Spleen (tissue), 11 donors: Measurements from ENCODE around the gene NAA40. TPM values are rescaled to one million over a fixed set of nuclear protein-coding genes. Genes with fewer than 3 reads are reported as not detected.
A peak's percentile ranks its signal among the peaks of the same experiment; 100 is the strongest.

ENCODE experiments used
- DNase-seq: peaks from one replicate; pipeline ENCODE4 v3.0.0-alpha.2; 2020
- H3K27ac ChIP-seq, 8 donors: fragments of 200-600 bp; sonication (generic) in 7 of 8; 1 replicate in 4 of 8; 2 replicates in 4 of 8; pipeline versions ENCODE4 v1.5.0 to v1.8.0; 2016 to 2021; ENCODE audit warnings: inconsistent platforms in 4 of 8, mild to moderate bottlenecking in 4 of 8, moderate library complexity in 1 of 8
- H3K27me3 ChIP-seq, 7 donors: fragments of 200-600 bp; sonication (generic) in 6 of 7; replicated peaks in 1 of 7; 1 replicate in 4 of 7; 2 replicates in 3 of 7; pipeline versions ENCODE4 v1.5.0 to v1.8.0; 2016 to 2021; ENCODE audit warnings: inconsistent platforms in 3 of 7, mild to moderate bottlenecking in 1 of 7
- H3K36me3 ChIP-seq, 6 donors: fragments of 200-600 bp; sonication (generic) in 5 of 6; 1 replicate in 4 of 6; 2 replicates in 2 of 6; pipeline versions ENCODE4 v1.5.0 to v1.8.0; 2016 to 2021; ENCODE audit warnings: inconsistent platforms in 2 of 6
- H3K4me1 ChIP-seq, 6 donors: fragments of 200-600 bp; sonication (generic) in 5 of 6; 1 replicate in 3 of 6; 2 replicates in 3 of 6; pipeline versions ENCODE4 v1.5.0 to v1.8.0; 2016 to 2021; ENCODE audit warnings: inconsistent platforms in 3 of 6
- H3K4me3 ChIP-seq, 8 donors: fragments of 200-600 bp; sonication (generic) in 7 of 8; 1 replicate in 4 of 8; 2 replicates in 4 of 8; pipeline versions ENCODE4 v1.5.0 to v1.8.0; 2016 to 2021; ENCODE audit warnings: inconsistent platforms in 4 of 8, mild to moderate bottlenecking in 4 of 8, moderate library complexity in 2 of 8
- H3K9me3 ChIP-seq, 8 donors: fragments of 200-600 bp; sonication (generic) in 7 of 8; 1 replicate in 4 of 8; 2 replicates in 4 of 8; pipeline versions ENCODE4 v1.5.0 to v1.8.0; 2016 to 2021; ENCODE audit warnings: inconsistent platforms in 4 of 8
- POLR2A ChIP-seq, 3 donors: fragments of 450-650 bp; IDR thresholded peaks; one replicate each; pipeline ENCODE4 v1.5.1; 2017; ENCODE audit warnings: antibody characterized with exemption in 3 of 3, mild to moderate bottlenecking in 1 of 3
- POLR2AphosphoS5 ChIP-seq, 3 donors: sonication (generic); formaldehyde crosslinking; IDR thresholded peaks; one replicate each; pipeline ENCODE4 v1.5.1; 2017; ENCODE audit warnings: antibody characterized with exemption in 3 of 3
- WGBS, 5 donors: extraction: QIAGEN DNeasy Blood & Tissue Kit in 3 of 5; methylation state at CpG; one replicate each; pipeline versions ENCODE4 v1.1.5 to v1.1.7; 2013 to 2018; 5-methylcytosine and 5-hydroxymethylcytosine counted together
- intact Hi-C: fragments of 100-400 bp; cut with DNase I; formaldehyde crosslinking; loops from one replicate; pipeline ENCODE4 v1.15.0; 2023; ENCODE audit warnings: low total_unique reads
- polyA plus RNA-seq, 3 donors: library from polyadenylated mRNA; stranded (reverse); fragments of 200-250 nt; gene quantifications; one replicate each; pipeline ENCODE4 v1.2.1, GENCODE V29; 2013
- small RNA-seq, 4 donors: library from RNA; depleted of rRNA; stranded (forward); fragments of <200 nt; gene quantifications; one replicate each; pipeline ENCODE3, GENCODE V24; 2016
- total RNA-seq, 7 donors: library from RNA; depleted of rRNA in 3 of 7; stranded (reverse); fragments of >200 nt in 3 of 7; fragmentation: NEBNext Ultra II Directional in 4 of 7; extraction: Animal tissue kit (Norgen Biotek cat#: 25700) in 4 of 7; gene quantifications; one replicate each; pipeline versions ENCODE4 v1.1.0 to v1.2.1, GENCODE V29; 2016 to 2021
- TF ChIP-seq, protein P1 (sequence below), 11 experiments: fragments of 200-600 bp in 7 of 11; fragments of 450-650 bp in 4 of 11; sonication (generic) in 4 of 11; IDR thresholded peaks in 8 of 11; conservative IDR thresholded peaks in 3 of 11; 1 replicate in 7 of 11; 2 replicates in 4 of 11; pipeline versions ENCODE4 v1.4.0 to v1.8.0; 2016 to 2021; ENCODE audit warnings: antibody characterized with exemption in 11 of 11, inconsistent platforms in 4 of 11, mild to moderate bottlenecking in 1 of 11
- donor health status: healthy with polysubstance abuse.
- donor health status: DM: no; HTN: no; CAD: no; lungs with moderate emphysema.
- donor health status: DM: no; HTN: no; CAD: no.
- donor health status: Bipolar disorder and iron deficiency.
- donor health status: healthy.
- donor health status: DM: no; HTN: no; CAD: no.
- donor health status: DM: yes; HTN: yes; CAD: no.

NAA40 gene
- total and polyA plus RNA-seq, 10 donors, result 12.1 to 45.4 (median 30.2) TPM

DNA sequence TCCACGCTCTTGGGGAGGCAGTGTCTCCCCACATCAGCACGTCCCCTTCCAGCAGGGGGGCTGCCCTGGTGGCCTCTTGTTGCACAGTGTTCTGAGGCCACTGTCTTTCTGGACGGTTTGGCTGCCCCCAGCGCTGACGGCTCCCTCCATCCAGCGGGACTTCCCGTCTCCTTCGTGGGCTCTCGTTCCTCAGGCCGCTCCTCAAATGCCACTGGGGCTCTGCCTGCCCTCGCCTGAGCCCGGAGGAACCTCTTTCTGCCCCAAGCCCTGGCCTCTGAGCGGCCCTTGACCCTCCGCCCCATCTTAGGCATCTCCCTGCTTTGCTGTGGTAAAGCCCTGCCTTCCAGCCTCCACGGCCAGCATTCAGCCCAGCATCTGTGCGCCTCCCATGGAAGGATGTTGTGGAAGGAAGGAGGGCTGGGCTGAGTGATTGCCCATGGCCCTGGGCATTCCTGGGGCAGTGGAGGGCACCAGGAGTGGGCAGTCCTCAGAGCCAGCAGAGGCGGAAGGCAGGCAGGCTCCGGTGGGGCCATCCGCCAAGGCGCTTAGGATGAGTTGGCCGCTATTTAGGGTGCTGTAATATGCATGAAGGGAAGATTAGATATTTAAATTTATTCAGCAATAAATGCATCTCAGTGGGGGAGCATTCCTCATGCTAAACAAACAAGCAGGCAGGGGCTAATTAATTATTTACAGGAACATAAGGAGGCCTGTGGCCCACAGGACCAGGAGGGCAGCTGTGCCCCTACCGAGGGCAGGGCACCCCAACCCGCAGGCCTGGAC is 65.2 kb downstream of the NAA40 start:
- TF ChIP-seq POLR2AphosphoS5 (IDR thresholded peaks at IDR 0.05), result peak; percentile 83 to 87 (median 85)
- no peak for TF ChIP-seq POLR2A (IDR thresholded peaks at IDR 0.05)
- H3K4me1 ChIP-seq, result peaks cover 46 to 100% (median 81%) of the 10 kb centered on the region in 6 donors
- H3K9me3 ChIP-seq, result no peaks in the 10 kb centered on the region
- peaks cover 0 to 2% (median 0%) of the 10 kb centered on the region in 6 donors for H3K36me3 ChIP-seq
- intact Hi-C loops, result no loop called here
- H3K27me3 ChIP-seq, result peaks cover 0 to 66% (median 0%) of the 10 kb centered on the region in 7 donors
- no peak overlapping the region for H3K4me3 ChIP-seq
- H3K27ac ChIP-seq, result peak overlapping the region; percentile 46 to 84 (median 68)
- WGBS, 5 donors, result 45 to 68% (median 58%) methylated on average over 21 to 23 of the region's 23 CpGs
- peak; percentile 84 for DNase-seq

DNA sequence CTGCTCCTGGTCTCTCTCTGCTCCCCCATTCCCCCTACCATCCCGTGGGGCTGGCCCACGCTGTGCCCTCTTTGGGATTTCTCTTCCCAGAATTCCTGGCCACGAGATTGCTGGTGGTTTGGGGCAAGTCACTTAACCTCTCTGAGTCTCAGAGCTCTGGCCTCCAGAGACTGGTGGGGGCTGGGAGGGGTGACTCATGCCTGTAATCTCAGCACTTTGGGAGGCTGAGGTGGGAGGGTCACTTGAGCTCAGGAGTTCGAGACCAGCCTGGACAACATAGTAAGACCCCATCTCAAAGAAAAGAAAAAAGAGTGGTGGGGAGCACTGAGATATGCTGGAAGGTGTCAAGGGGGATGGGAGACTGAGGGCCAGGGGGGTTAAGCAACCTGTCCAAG is 65.8 kb downstream of the NAA40 start:
- intact Hi-C loops, result no loop called here
- 59 to 66% (median 59%) methylated on average over 4 of the region's 4 CpGs for whole genome bisulfite sequencing, 5 donors
- H3K27me3 ChIP-seq, result peaks cover 0 to 64% (median 0%) of the 10 kb centered on the region in 7 donors
- TF ChIP-seq POLR2AphosphoS5 (IDR thresholded peaks at IDR 0.05) (no peak), POLR2A (IDR thresholded peaks at IDR 0.05) (no peak)
- TF ChIP-seq, protein P1, sequence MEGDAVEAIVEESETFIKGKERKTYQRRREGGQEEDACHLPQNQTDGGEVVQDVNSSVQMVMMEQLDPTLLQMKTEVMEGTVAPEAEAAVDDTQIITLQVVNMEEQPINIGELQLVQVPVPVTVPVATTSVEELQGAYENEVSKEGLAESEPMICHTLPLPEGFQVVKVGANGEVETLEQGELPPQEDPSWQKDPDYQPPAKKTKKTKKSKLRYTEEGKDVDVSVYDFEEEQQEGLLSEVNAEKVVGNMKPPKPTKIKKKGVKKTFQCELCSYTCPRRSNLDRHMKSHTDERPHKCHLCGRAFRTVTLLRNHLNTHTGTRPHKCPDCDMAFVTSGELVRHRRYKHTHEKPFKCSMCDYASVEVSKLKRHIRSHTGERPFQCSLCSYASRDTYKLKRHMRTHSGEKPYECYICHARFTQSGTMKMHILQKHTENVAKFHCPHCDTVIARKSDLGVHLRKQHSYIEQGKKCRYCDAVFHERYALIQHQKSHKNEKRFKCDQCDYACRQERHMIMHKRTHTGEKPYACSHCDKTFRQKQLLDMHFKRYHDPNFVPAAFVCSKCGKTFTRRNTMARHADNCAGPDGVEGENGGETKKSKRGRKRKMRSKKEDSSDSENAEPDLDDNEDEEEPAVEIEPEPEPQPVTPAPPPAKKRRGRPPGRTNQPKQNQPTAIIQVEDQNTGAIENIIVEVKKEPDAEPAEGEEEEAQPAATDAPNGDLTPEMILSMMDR (IDR thresholded peaks at IDR 0.05 in 8 of 11, conservative IDR thresholded peaks at IDR 0.05 in 3 of 11), result no peak
- no peaks in the 10 kb centered on the region for H3K36me3 ChIP-seq
- DNase-seq, result no peak
- peak overlapping the region in 5 of 8 donors; percentile 67 to 84 (median 76) for H3K27ac ChIP-seq
- no peak overlapping the region for H3K4me3 ChIP-seq
- H3K9me3 ChIP-seq, result no peaks in the 10 kb centered on the region
- H3K4me1 ChIP-seq, result peaks cover 40 to 98% (median 78%) of the 10 kb centered on the region in 6 donors

DNA sequence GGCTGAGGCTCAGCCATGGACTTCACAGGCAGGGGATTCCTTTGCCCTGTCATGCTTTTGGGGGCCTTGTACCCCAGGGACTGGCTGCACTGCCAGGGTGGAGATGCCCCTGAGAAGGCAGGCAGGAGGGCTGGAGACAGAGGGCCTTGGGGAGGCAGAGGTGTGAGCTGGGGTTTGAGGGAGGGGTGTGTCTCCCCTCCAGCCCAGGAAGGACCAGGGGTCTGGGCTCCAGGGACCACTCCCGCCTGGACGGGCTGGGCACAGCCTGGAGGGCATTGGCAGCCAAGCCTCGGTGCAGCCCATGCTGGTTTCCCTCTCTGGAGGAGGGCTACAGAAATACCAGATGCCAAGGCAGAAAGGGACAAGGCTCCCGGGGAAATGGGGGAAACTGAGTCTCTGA is 66.9 kb downstream of the NAA40 start:
- H3K9me3 ChIP-seq, result no peaks in the 10 kb centered on the region
- peaks cover 0 to 53% (median 0%) of the 10 kb centered on the region in 7 donors for H3K27me3 ChIP-seq
- no peaks in the 10 kb centered on the region for H3K36me3 ChIP-seq
- H3K4me3 ChIP-seq, result no peak overlapping the region
- no peak overlapping the region for H3K27ac ChIP-seq
- DNase-seq, result no peak
- TF ChIP-seq POLR2AphosphoS5 (IDR thresholded peaks at IDR 0.05) (no peak), POLR2A (IDR thresholded peaks at IDR 0.05) (no peak)
- TF ChIP-seq, protein P1 (IDR thresholded peaks at IDR 0.05 in 8 of 11, conservative IDR thresholded peaks at IDR 0.05 in 3 of 11), result no peak
- peaks cover 34 to 87% (median 67%) of the 10 kb centered on the region in 6 donors for H3K4me1 ChIP-seq
- intact Hi-C loops, result no loop called here
- 40 to 94% (median 81%) methylated on average over 1 to 4 of the region's 4 CpGs for WGBS, 5 donors

DNA sequence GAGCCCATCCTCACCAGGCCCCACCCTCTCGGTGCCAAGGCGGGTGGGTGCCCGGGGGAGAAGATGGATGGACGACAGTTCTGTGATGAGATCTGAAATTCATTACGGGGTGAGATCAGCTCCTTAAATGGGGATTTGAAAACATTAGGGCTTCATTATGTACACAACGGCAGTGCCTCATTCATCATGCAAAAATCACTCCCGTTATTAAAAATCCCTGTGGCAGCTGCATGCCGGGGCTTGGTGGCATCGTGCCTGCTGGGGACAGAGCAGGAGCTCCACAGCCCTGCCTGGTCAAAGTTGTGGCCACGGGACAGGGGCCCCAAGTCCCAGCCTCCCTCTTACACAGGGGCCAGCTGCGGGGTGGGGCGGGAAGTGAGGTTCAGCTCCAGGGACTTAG is 67.6 kb downstream of the NAA40 start:
- no peak overlapping the region for H3K27ac ChIP-seq
- peaks cover 28 to 79% (median 60%) of the 10 kb centered on the region in 6 donors for H3K4me1 ChIP-seq
- no peak overlapping the region for H3K4me3 ChIP-seq
- H3K9me3 ChIP-seq, result no peaks in the 10 kb centered on the region
- 54 to 82% (median 69%) methylated on average over 7 to 12 of the region's 12 CpGs for WGBS, 5 donors
- intact Hi-C loops, result no loop called here
- peaks cover 0 to 46% (median 0%) of the 10 kb centered on the region in 7 donors for H3K27me3 ChIP-seq
- TF ChIP-seq POLR2A (IDR thresholded peaks at IDR 0.05) (no peak), POLR2AphosphoS5 (IDR thresholded peaks at IDR 0.05) (no peak)
- TF ChIP-seq, protein P1 (IDR thresholded peaks at IDR 0.05 in 8 of 11, conservative IDR thresholded peaks at IDR 0.05 in 3 of 11), result no peak
- no peaks in the 10 kb centered on the region for H3K36me3 ChIP-seq
- DNase-seq, result no peak

Small RNAs within 50 kb of the gene (small RNA-seq; reads per million reads assigned to genes)
- gene RNU6-45P, result 0 to 0.12 (median 0) reads per million in 4 donors

Other genes starting within 250 kb of the NAA40 start
- gene ZFTA, start 170.2 kb upstream of the NAA40 start, total RNA-seq, result 10 to 100 TPM in 4 of 7 donors, 1 to 10 TPM in 3; 7.7 to 16.9 (median 10.3) TPM
- 1 to 10 TPM; 3.8 to 6.3 (median 4.5) TPM for gene ZFTA, start 170.2 kb upstream of the NAA40 start, polyA plus RNA-seq
- 10 to 100 TPM in 6 of 7 donors, 1 to 10 TPM in 1; 10.0 to 16.8 (median 13.8) TPM for gene SPINDOC, start 125.5 kb upstream of the NAA40 start, total RNA-seq
- gene SPINDOC, start 125.5 kb upstream of the NAA40 start, polyA plus RNA-seq, result 10 to 100 TPM in 1 of 3 donors, 1 to 10 TPM in 2; 5.1 to 12.9 (median 6.9) TPM
- 10 to 100 TPM; 41.2 to 67.3 (median 48.6) TPM for gene MARK2, start 99.9 kb upstream of the NAA40 start, total RNA-seq
- gene MARK2, start 99.9 kb upstream of the NAA40 start, polyA plus RNA-seq, result 10 to 100 TPM in 1 of 3 donors, 1 to 10 TPM in 2; 6.9 to 23.3 (median 7.0) TPM
- gene RCOR2, start 21.8 kb upstream of the NAA40 start, total RNA-seq, result under 1 TPM in 5 of 7 donors, not detected in 2; 0.17 to 0.52 (median 0.26) TPM
- gene RCOR2, start 21.8 kb upstream of the NAA40 start, polyA plus RNA-seq, result under 1 TPM; 0.07 to 0.18 (median 0.10) TPM
- gene COX8A, start 35.6 kb downstream of the NAA40 start, total RNA-seq, result 100 to 1,000 TPM; 181 to 531 (median 217) TPM
- gene COX8A, start 35.6 kb downstream of the NAA40 start, polyA plus RNA-seq, result 100 to 1,000 TPM; 340 to 698 (median 481) TPM
- gene OTUB1, start 47.4 kb downstream of the NAA40 start, total RNA-seq, result 10 to 100 TPM; 56.1 to 65.8 (median 58.8) TPM
- 10 to 100 TPM; 65.5 to 89.7 (median 83.5) TPM for gene OTUB1, start 47.4 kb downstream of the NAA40 start, polyA plus RNA-seq
- under 1 TPM in 5 of 7 donors, not detected in 2; 0.10 to 0.51 (median 0.17) TPM for gene FLRT1, start 96.9 kb downstream of the NAA40 start, total RNA-seq
- gene FLRT1, start 96.9 kb downstream of the NAA40 start, polyA plus RNA-seq, result under 1 TPM in 2 of 3 donors, not detected in 1; 0.03 to 0.16 TPM
- 10 to 100 TPM in 1 of 7 donors, 1 to 10 TPM in 6; 5.1 to 10.6 (median 7.3) TPM for gene MACROD1, start 227.1 kb downstream of the NAA40 start, total RNA-seq
- 10 to 100 TPM in 2 of 3 donors, 1 to 10 TPM in 1; 7.0 to 20.3 (median 17.6) TPM for gene MACROD1, start 227.1 kb downstream of the NAA40 start, polyA plus RNA-seq
- 100 to 1,000 TPM in 2 of 7 donors, 10 to 100 TPM in 5; 61.2 to 111 (median 88.2) TPM for gene STIP1, start 247.2 kb downstream of the NAA40 start, total RNA-seq
- gene STIP1, start 247.2 kb downstream of the NAA40 start, polyA plus RNA-seq, result 10 to 100 TPM; 30.1 to 68.4 (median 38.8) TPM